Renal cortex interstitium (tissue), 11 donors: ENCODE results near the gene GHRL. TPM values are rescaled to one million over a fixed set of nuclear protein-coding genes. Genes with fewer than 3 reads are reported as not detected.

Experiments
- DNase-seq, 11 donors: peaks; one replicate each; pipeline ENCODE4 v3.0.0-alpha.2; 2013; ENCODE audit warnings: low read depth in 9 of 11, low spot score in 4 of 11; ENCODE audit errors: extremely low read depth in 1 of 11
- polyA plus RNA-seq, 3 donors: library from polyadenylated mRNA; unstranded; fragments of 120-200 nt; gene quantifications; one replicate each; pipeline ENCODE4 v1.2.1, GENCODE V29; 2013; ENCODE audit not compliant: insufficient read length in 3 of 3

Gene GHRL
- polyA plus RNA-seq, 3 donors: 2.1 to 3.2 (median 2.8) TPM

DNA sequence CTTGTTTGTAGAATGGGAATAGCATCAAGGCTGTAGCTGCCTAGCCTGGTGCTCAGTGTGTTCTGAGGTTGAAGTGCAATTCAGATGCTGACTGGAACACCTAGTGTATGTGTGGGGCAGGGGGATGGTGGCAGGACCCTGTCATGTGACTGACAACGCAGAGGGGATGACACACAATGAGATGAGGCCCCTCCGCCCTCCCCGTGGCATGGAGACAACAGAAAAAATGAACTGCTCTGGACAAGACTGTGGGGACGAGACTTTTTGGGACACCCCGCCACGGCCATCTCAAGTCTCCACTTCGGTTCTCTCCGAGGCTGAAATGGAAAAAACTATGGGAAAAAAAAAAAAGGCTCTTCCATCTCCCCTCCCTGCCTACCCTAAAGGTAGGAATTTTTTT lies 38.6 kb upstream of the GHRL start:
- DNase-seq: no peak

DNA sequence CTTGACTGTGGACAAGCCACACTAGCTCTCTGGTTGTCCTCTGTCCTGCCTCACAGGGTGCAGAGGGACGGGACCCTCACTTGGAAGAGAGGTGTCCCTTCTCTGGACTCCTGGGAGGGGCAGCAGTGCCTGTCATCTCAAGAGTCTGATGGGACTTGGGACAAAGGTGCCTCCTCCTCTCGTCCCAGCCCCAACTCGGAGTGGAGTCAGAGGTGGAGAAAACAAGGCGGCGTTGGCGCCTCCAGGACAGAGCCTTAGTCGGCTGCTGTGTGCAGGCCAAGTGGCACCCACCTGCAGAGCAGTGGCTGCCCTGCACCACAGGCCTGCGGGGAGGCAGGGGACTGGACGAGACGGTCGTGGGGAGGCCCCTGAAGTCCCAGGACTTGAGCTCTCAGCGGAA lies 37.6 kb upstream of the GHRL start:
- DNase-seq: no peak

DNA sequence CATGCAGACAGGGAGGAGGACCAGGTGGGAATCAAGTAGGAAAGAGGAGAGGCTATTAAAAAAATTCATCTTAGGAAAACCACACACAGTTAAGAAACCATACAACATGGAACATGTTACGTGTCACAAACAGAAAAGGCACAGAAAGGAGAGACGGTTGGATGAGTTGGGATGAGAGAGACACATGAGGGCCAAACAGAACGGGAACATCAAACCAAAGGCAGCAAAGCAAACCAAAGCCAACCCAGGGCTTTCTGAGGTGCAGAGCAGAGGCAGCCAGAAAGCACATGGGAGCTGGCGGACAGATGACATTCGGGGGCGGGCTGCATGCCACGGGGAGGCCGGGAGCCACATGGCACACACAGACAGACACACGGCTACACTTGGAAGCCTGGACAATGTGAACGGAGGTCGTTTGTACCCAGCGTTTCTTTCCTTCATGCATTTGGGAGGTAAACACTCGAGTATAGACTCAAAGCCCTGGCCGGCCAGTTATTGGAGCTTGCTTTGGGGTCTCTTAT lies 36.8 kb upstream of the GHRL start:
- no peak for DNase-seq

DNA sequence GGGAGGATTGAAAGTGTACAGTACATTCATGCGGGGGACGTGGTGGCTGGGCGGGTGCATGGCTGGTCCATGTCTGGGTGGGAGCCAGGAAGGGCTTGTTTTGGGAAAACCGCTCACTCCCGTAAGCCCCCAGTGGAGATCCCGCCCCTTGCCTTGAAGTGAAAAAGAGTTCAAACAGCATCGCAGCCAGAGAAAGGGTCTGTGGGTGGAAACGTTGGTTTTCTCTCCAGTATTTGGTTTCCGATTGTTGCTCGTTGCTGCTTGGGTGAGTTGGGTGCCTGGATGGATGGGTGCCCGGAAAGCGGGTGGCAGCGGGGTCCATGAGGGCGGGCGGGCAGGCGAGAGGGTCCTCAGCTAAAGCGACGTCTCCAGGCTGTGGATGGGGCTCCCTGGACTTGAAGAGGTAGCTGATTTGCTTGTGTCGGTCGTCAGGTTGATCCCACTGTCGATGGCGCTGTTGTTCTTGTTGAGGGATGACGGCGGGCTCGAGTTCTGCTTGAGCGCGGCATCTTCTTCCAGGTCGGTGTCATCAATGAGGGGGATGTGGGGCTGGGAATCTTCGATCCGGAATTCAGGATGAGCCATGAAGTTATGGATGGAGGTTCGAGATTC lies 35.8 kb upstream of the GHRL start:
- DNase-seq: no peak

DNA sequence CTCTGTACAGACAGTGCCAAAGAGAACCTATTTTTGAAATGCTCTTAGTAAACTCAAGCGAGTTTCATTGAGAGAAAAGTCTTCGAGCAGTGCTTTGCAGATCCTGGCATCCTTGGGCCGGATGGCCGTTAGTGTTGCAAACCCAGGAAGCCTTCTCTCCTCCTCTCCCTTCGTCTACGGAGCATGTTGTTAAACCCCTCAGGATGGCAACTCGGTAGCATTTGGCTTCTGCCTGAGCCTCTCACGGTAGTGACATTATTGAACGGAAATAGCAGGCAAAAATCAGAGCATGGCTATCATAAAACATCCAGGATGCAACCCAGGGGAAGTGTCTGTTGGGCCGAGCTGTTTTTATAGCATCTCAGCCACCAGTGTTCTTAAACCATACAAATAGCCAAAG lies 34.8 kb upstream of the GHRL start:
- DNase-seq: no peak

DNA sequence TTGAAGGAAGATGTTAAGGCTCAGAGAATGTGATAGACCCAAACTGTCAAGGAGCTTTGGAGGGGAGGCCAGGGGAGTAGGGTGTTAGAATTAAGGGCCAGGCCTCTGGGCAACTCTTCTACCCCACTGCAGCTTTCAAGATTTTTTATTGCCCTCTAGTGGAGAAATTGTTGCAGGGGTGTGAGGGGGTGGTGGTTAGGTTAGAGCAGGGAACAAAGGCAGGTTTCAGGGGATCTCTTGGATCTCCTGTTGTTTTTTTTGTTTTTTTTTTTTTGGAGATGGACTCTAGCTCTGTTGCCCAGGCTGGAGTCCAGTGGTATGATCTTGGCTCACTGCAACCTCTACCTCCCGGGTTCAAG lies 29.6 kb upstream of the GHRL start:
- DNase-seq: no peak

DNA sequence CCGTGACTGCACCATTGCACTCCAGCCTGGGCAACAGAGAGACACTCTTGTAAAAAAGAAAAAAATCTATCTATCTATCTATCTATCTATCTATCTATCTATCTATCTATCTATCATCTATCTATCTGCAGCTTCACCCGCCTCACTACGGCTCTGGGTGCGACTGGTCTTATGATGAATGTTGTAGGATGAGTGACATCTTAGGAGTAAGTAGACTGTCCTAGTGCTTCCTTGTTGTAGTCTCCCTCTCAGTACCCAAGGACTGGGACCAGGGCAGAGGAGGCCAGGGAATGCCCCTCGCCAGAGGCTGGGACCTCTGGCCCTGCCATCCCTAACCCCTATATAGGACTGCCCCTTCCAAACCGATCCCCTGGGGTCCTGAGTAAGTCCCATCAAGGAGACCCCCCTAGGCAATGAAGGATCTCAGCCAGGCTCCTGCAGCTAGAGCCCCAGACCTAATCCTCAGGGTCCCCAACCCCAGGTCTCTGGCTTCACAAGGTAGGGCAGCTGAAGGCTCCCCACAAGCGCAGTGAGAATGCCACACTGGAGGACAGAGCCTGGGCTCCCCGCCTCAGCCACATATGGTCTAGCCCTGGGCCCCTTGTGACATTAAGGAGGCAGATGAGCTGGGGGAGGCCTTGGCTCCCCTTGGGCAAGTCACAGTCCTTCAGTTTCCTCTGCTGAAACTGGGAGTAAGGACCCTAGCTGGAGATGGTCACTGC lies 29.0 kb upstream of the GHRL start:
- DNase-seq: no peak

DNA sequence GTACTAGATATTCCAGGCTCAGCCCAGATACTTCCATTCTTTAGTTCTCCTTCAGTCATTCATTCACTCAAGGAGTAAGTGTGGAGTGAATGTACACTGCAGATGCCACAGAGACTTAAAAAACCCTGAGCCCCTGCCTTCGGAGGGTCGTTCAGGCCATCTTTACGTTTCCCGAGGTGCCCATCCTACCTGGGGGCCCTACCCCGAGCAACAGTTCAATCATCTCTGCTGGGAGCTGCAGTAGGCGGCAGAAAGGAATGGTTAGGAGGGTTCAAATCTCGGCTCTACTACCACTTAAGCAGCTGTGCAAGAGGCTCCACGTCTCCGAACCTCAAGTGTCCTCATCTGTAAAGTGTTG lies 27.6 kb upstream of the GHRL start:
- DNase-seq: no peak

DNA sequence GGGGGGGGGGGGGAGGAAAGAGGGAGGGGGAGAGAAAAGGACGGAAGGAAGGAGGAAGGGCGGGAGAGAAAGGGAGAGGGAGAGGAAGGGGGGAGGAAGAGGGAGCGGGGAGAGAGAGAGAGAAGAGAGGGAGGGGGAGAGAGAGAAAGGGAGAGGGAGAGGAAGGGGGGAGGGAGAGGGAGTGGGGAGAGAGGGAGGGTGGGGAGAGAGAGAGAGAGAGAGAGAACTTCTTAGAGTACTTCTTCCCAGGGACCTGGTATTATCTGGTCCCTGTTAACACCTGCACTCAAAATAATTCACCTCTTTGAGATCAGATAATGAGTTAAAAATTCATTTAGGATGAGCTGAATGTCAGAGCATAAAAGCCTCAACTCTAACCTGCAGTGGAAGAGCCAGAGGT lies 27.1 kb upstream of the GHRL start:
- DNase-seq: no peak

DNA sequence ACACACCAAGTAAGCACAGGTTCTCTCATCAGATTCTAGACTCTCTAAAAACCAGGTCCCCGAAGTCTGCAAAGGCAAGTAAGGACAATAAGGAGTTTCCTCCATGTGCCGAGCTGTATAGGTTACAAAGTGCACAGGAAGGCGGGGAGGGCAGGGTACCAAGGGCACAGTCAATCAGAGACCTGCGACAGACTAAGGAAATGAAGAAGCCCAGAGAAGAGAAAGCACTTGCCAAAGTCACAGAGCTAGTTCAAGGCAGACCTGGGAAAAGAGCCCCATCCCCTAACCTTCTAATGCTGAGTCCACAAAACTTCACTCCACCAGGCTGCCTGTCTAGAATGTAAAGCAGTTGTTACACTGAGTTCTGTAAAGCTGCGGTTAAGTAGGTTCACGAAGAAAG lies 26.5 kb upstream of the GHRL start:
- no peak for DNase-seq

DNA sequence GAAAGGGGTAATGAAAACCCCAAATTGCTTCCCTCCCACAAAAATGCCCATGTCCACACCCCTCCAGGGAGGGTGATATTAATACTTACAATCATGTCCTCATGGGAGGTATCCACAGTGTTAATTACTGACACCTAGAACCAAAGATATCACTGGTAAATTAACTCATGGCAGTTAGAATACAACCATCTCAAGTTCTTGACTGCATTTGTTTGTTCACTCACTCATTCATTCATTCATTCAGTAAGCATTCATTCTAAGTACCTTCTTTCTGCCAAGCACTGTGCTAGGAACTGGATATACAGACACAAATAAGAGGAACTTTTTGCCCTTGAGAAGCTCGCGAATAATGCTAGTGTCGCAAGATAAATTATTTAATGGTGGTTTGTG lies 25.2 kb upstream of the GHRL start:
- DNase-seq: no peak

DNA sequence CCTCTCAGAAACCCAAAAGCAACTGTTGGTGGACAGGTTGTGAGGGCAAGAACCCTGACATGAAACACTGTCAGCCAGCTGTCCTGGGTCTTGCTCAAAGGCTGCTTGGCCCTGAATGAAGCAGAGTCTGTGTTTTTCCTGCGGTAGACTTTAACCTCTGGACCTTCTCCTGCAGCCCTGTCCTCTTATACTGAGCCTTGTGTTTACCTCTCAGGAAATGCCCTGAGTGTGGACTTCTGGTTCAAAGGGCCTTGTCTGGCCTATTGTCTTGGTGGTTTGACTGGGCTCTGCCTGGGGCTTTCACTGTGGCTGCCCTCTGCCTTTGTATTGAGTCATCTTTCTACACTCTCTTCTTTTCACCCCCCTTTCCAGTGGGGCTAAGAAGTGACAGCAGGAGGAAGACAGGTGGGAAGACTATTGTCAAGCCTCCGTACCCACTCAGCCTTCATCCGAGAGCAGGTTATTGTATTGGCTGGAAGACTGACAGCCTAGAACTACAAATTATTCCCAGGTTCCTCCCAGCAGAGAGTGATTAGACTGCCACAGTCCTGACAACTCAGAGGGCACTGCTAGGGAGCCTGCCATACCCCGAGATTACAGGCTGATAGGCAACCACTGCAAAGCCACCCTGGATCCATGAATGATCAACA lies 24.7 kb upstream of the GHRL start:
- no peak for DNase-seq

DNA sequence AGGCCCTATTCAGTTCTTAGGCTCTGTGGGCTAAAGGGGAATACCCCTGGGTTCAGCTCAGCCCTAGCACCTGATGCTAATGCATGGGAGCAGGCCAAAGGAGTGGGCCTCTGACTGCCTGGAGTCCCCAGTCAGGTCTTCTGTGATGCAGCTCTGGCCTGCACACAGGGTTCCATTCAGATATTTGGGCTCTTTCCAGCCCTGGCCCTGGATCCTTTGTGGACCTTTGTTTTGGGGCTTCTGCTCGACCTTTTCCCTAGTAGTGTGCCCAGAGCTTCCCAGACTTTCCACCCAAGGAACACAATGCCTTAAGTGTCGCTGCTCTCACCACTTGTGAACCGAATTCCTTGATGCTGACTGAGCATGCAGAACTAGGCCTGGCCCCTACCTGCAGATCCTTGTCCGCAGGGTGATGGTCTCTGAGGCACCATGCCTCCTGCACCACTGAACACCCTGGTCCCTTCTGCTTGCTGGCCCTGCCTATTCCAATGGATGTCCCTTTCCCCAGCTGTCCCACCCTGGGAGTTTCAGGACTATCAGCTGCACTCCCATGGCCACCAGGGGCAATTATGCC lies 23.1 kb upstream of the GHRL start:
- no peak for DNase-seq

DNA sequence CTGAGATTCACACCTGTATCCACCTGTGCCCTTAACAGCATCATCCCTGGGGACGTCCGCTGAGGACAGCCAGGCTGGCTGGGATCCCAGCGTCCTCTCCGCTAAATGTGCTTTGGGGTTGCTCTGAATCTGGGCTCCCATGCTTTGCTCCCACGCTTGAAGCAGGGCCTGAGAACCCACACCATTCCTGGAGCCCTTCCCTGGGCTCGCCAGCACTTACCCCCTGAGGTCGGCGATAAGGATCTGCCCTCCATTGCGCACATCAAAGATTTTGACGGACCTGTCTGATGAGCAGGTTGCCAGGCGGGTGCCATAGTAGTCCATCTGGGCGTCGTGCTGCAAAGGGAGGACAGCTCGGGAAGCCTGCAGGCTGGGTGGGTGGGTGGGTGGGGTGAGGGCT lies 22.4 kb upstream of the GHRL start:
- no peak for DNase-seq

DNA sequence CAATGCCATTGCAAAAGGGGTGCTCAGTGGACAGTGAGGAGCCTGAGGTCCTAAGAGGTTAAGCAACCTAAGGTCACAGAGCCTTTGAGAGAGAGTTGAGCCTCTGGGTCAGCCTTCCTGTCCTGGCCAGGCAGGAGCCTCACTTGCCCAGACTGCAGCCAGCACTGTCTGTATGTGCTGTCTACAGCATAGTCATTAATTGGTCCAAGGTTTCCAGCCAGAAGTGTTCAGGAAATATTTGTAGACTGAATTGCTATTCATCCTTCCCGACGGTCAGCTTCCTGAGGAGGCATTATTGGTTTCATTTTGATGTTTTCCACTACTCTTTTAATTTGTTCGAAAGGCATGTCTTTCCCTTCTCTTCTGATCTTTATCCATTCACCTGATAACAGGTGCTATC lies 20.1 kb upstream of the GHRL start:
- no peak for DNase-seq

DNA sequence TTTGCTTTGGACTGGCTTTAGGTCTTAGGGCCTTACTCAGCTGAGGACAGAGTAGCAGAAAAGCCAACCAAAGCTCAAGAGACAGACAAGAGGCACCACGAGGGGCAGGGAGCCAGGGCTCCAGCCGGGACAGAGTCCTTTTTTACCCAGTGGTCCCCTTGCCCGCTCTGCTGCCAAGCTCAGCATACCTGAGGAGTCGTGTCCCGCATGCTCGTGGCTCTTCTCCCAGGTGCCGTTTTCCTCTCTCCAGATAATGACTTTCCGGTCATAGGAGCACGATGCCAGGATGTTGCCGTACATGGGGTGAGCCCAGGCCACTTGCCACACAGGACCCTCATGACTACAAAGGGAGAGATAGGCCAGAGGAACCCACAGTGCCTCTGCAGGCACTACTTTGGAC lies 19.6 kb upstream of the GHRL start:
- DNase-seq: no peak

DNA sequence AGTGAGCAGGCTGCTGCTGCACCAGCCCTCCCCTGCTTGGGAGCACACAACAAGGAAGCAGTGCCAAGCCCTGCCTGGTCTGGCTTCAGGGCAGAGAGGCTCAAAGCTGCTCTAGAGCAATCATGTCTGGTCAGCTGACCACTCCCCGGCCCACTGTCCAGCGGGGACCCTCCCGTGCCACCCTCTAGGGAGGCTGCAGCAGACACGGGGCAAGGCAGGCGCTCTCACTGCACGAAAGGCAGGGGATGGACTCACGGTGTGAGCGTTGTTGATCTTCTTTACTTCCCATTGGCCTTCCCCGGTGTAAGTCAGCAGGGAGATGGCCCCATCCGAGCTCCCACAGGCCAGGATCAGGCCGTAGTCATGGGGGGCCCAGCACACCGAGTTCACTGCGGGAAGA lies 19.0 kb upstream of the GHRL start:
- DNase-seq: no peak

DNA sequence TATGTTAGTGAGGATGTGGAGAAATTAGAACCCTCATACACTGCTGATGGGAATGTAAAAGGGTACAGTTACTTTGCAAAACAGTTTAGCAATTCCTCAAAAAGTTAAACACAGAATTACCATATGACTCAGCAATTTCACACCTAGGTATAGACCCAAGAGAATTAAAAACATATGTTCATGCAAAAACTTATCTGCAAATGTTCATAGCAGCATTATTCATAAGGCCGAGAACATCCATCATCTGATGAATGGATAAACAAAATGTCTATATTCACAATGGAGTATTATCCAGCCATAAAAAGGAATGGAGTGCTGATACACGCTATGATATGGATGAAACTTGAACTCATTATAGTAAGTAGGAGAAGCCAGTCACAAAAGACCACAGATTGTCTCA lies 17.8 kb upstream of the GHRL start:
- no peak for DNase-seq

DNA sequence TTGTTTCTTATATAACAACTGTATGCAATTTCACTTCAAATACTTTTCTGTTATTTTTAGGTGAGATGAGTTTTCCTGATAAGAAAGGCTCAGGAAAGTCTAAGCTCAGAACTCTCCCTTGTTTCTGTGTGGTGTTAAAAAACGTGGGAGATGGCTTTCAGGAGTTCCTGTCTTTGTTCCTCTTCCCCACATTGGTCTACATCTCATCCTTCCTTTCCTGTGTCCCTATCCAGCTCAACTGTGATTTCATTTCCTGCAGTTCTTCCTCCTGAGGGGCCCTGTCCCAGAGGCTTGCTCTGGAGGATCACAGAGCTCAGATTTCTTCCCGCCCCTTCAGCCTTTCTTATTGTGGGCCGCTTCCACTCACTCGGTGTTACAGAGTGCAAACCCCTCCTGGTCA lies 17.0 kb upstream of the GHRL start:
- no peak for DNase-seq

DNA sequence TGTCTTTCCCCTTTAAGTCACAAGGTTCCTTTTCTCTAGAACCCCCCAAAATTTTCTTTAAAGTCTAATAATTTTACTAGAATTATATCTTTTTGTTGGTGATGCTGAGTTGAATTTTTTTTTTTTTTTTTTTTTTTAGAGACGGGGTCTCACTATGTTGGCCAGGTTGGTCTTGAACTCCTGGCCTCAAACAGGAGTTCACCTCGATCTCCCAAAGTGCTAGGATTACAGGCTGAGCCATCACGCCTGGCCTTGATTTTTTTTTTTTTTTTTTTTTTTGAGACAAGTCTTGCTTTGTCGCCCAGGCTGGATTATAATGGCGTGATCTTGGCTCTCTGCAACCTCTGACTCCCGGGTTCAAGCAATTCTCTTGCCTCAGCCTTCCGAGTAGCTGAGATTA lies 15.9 kb upstream of the GHRL start:
- DNase-seq: no peak
